ENCODE results near the gene TRAF2. TPM values are rescaled to one million over a fixed set of nuclear protein-coding genes. Genes with fewer than 3 reads are reported as not detected.
A peak's percentile ranks its signal among the peaks of the same experiment; 100 is the strongest.

TRAF2 gene
- total and polyA plus RNA-seq, 2 of the 13 experiments (the other 11 are each of a cell fraction or from before 2014, with no cell fraction given): 12.4 to 13.6 TPM

GRCh38 chr9:136840877-136841645, 45.3 kb upstream of the TRAF2 start (continued):
- no peak for TF ChIP-seq ZNF503 (CRISPR knock-in tag; IDR thresholded peaks at IDR 0.05)
- no peak for TF ChIP-seq ZBTB44 (CRISPR knock-in tag; IDR thresholded peaks at IDR 0.05)
- TF ChIP-seq SMC3 (IDR thresholded peaks at IDR 0.05; ENCODE audit: low read length): no peak
- TF ChIP-seq ARID2 (CRISPR knock-in tag; IDR thresholded peaks at IDR 0.05; ENCODE audit: borderline replicate concordance): 0 out of 2 replicates have a peak, but pooled peaks have one; percentile 62
- 0 out of 2 replicates have a peak, but pooled peaks have one; percentile 44 for TF ChIP-seq POGZ (CRISPR knock-in tag; IDR thresholded peaks at IDR 0.05)
- TF ChIP-seq TBP (CRISPR knock-in tag; IDR thresholded peaks at IDR 0.05): no peak
- TF ChIP-seq, protein P1, sequence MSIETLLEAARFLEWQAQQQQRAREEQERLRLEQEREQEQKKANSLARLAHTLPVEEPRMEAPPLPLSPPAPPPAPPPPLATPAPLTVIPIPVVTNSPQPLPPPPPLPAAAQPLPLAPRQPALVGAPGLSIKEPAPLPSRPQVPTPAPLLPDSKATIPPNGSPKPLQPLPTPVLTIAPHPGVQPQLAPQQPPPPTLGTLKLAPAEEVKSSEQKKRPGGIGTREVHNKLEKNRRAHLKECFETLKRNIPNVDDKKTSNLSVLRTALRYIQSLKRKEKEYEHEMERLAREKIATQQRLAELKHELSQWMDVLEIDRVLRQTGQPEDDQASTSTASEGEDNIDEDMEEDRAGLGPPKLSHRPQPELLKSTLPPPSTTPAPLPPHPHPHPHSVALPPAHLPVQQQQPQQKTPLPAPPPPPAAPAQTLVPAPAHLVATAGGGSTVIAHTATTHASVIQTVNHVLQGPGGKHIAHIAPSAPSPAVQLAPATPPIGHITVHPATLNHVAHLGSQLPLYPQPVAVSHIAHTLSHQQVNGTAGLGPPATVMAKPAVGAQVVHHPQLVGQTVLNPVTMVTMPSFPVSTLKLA (IDR thresholded peaks at IDR 0.05): 0 out of 2 replicates have a peak, but pooled peaks have one; percentile 11
- TF ChIP-seq, protein P2, sequence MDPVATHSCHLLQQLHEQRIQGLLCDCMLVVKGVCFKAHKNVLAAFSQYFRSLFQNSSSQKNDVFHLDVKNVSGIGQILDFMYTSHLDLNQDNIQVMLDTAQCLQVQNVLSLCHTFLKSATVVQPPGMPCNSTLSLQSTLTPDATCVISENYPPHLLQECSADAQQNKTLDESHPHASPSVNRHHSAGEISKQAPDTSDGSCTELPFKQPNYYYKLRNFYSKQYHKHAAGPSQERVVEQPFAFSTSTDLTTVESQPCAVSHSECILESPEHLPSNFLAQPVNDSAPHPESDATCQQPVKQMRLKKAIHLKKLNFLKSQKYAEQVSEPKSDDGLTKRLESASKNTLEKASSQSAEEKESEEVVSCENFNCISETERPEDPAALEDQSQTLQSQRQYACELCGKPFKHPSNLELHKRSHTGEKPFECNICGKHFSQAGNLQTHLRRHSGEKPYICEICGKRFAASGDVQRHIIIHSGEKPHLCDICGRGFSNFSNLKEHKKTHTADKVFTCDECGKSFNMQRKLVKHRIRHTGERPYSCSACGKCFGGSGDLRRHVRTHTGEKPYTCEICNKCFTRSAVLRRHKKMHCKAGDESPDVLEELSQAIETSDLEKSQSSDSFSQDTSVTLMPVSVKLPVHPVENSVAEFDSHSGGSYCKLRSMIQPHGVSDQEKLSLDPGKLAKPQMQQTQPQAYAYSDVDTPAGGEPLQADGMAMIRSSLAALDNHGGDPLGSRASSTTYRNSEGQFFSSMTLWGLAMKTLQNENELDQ (CRISPR knock-in tag; IDR thresholded peaks at IDR 0.05; ENCODE audit: borderline replicate concordance): no peak
- peak; percentile 89 for TF ChIP-seq ZNF326 (CRISPR knock-in tag; IDR thresholded peaks at IDR 0.05; ENCODE audit: borderline replicate concordance)
- peak; percentile 44 for TF ChIP-seq MED8 (CRISPR knock-in tag; IDR thresholded peaks at IDR 0.05; ENCODE audit: insufficient replicate concordance)
- TF ChIP-seq ZNF576 (CRISPR knock-in tag; IDR thresholded peaks at IDR 0.05): no peak
- no peak for TF ChIP-seq CCAR2 (optimal IDR thresholded peaks at IDR 0.05; ENCODE audit: low read depth, low read length)
- peak; percentile 52 for TF ChIP-seq RFX1 (IDR thresholded peaks at IDR 0.05)
- TF ChIP-seq KLF12 (CRISPR knock-in tag; IDR thresholded peaks at IDR 0.05; ENCODE audit: borderline replicate concordance): 0 out of 2 replicates have a peak, but pooled peaks have one; percentile 34
- TF ChIP-seq, protein P3, sequence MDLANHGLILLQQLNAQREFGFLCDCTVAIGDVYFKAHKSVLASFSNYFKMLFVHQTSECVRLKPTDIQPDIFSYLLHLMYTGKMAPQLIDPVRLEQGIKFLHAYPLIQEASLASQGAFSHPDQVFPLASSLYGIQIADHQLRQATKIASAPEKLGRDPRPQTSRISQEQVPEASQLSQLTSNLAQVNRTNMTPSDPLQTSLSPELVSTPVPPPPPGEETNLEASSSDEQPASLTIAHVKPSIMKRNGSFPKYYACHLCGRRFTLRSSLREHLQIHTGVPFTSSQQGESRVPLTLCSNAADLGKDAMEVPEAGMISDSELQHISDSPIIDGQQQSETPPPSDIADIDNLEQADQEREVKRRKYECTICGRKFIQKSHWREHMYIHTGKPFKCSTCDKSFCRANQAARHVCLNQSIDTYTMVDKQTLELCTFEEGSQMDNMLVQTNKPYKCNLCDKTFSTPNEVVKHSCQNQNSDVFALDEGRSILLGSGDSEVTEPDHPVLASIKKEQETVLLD (CRISPR knock-in tag; IDR thresholded peaks at IDR 0.05; ENCODE audit: low read depth): peak; percentile 44; the same call in 1 of the 2 replicates
- 0 out of 2 replicates have a peak, but pooled peaks have one; percentile 20 for TF ChIP-seq DNMT1 (CRISPR knock-in tag; IDR thresholded peaks at IDR 0.05)
- no peak for TF ChIP-seq ZNF790 (CRISPR knock-in tag; IDR thresholded peaks at IDR 0.05; ENCODE audit: borderline replicate concordance)
- peak; percentile 83; the same call in 1 of the 2 replicates for TF ChIP-seq ATF5 (CRISPR knock-in tag; IDR thresholded peaks at IDR 0.05; ENCODE audit: low read depth)
